GOT3 (cell line): Measurements from ENCODE around the gene NTN5.

ENCODE experiments used
- DNase-seq: peaks from one replicate; lab custom pipeline; 2025; ENCODE audit warnings: mixed read lengths; lab: John Stamatoyannopoulos, UW

The NTN5 gene

GRCh38 chr19:48629599-48630295 is 43.1 kb downstream of the NTN5 start:
- DNase-seq: no peak

- no peak for DNase-seq
Measured at GRCh38 chr19:48629297-48629598, 43.6 kb downstream of the NTN5 start.

GRCh38 chr19:48628486-48629296 is 44.1 kb downstream of the NTN5 start:
- DNase-seq: no peak

GRCh38 chr19:48627865-48628314 is 44.9 kb downstream of the NTN5 start:
- DNase-seq: no peak

DNA sequence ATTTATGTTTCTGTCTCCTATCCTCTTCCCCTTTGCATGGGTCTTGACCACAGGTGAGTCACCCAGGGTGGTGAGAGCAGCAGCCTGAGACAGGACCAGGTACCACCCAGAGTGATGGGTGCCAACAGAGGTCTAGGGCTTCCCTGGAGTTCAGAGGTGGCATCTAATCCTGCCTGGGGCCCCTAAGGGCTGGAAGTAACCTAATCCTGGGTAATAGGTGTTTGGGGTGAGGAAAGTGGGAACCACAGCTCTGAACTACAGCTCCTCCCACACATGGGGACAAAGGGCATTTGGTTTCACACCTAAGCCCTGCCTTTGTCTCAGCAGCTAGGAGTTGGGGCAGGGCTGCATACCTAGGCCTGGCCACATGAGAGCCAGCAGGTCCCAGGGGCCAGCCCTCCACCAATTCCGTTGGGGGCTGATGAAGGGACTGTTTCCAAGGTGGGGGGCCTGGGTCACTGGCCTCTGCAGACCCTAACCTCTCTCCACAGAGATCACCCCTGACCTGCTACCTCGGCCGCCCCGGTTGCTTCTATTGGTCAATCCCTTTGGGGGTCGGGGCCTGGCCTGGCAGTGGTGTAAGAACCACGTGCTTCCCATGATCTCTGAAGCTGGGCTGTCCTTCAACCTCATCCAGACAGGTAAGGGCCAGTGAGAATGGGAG is 45.5 kb downstream of the NTN5 start:
- DNase-seq: no peak

- DNase-seq: no peak
Measured at GRCh38 chr19:48625891-48626327, 46.9 kb downstream of the NTN5 start.

GRCh38 chr19:48624791-48625723 is 47.8 kb downstream of the NTN5 start:
- DNase-seq: no peak

DNA sequence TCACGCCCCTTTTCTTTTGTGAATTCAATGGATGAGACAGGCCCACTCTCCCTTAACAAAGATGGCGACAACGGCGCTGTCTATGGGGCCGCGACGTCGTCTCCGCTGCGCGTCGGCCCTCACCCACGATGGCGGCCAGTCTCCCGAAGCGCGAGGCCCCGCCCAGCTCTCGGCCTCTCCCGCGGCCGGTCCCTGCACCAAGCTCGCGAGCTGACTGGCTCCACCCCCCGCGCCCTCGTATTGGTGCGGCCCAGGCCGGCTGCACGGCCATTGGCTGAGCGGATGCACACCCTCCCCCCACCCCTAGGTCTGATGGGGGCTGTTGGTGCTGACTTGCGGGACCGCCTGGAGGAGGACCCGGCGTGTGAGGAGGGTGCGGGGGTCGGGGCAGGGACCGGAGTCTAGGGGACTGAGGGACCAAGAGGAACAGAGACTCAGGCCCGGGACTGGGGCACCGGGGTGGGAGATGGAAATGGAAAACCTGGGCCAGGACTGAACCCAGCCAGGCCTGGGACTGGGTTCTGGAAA is 48.7 kb downstream of the NTN5 start:
- peak; percentile 71 for DNase-seq

DNA sequence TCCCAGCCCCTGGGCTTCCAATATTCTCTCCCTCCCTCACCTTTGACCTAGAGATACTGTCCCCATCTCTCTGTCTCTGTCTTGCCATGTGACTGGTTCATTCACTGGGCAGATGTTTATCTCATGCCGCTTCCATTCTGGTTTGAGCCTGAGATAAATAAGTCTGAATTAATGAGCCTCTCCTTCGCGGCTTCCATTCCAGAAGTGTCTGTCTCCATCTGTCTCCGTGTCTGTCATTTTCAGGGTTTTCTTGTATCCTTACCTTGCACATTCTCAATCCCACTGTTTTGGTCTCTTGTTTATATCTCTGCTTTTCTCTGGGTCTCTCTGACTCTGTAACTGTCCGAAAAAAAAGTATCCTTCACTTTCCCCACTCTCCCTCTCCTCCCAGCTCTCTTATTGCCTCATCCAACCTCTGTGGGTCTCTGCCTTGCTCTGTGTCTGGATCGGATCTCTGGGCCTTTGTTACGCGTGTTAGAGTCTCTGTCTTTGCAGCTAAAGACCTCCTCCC is 49.2 kb downstream of the NTN5 start:
- DNase-seq: no peak

- DNase-seq: no peak
Measured at GRCh38 chr19:48619692-48620585, 52.9 kb downstream of the NTN5 start.

DNA sequence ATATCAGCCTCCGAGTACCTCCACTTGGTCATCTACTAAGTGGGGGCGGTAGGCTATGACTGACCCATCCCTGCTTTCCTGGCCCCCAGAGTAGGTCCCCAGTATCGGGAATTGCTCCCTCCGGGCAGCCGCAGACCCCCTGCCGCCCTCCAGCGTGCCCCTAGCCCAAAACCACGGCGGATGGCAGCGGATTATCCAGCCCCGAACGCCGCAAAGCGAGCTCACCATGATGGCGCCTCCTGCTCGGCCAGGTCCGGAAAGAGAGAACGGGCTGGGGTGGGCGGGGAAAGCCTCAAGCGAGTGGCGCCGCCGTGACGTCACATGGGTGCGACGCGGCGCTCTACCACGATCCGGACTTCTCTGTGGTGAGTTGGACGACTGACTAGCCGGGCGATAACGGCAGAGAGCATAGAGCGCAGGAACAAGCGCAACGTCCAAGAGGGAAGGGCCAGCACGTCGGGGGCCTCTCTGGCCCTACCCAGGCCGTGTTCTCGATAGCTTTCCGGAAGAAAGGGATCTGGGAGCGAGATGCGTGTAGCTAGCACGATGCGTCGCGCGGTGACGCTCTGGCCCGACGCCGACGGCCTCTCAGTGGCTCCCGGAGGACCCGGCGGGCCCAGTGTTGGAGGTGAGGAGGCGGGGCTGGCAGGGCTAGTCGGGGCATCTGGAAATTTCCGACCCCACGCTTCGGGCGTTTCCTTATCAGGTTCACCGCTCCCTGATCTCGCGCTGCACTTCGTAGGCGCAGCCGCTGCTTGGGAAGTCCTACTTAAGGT is 53.7 kb downstream of the NTN5 start, which contains the start of the genes RPL18 and SPHK2:
TSS of gene RPL18 (minus strand) at position 263 of the 776 bp plus-strand sequence. CDS start at position 228, 35 bp downstream.
TSS of gene SPHK2 (plus strand) at position 591 of the 776 bp plus-strand sequence. CDS start 1,009 bp downstream, outside the sequence.
- DNase-seq: peak; percentile 94

- DNase-seq: no peak
Measured at GRCh38 chr19:48618278-48618915, 54.4 kb downstream of the NTN5 start.

DNA sequence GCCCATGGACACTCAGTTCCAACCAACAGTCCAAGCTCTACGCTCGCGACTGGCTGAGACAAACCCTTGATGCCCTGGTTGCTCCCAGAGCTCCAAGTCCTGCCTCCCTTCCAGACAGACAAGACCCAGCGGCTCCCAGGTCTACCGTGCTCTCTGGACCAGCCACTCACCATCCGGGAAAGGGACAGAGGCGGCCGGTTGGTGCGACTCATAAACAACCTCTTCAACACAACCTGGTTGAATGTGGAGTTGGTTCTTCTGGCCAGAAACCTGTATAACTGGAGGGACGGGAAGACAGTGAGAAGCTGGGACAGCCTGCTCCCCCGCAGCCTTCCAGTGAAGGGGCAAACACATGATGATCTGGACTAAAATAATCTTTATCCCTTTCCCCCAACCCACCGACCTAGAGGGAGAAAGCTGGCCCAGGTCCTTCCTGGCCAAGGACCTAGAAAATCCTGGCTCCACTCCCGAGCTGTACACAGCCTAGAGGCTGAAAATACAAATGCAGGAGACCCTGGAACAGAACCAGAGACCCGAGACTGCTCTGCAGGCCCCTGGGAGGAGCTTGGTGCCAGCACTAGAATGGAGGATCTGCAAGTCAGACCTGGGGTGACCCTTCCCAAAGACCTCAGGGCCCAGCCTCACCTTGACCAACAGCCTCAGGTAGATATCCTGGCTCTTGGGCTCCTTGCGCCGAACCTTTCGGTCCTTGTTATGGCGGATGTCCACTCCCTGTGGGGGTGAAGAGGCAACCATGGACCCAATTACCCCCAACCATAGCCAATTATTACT is 55.5 kb downstream of the NTN5 start:
- DNase-seq: no peak

DNA sequence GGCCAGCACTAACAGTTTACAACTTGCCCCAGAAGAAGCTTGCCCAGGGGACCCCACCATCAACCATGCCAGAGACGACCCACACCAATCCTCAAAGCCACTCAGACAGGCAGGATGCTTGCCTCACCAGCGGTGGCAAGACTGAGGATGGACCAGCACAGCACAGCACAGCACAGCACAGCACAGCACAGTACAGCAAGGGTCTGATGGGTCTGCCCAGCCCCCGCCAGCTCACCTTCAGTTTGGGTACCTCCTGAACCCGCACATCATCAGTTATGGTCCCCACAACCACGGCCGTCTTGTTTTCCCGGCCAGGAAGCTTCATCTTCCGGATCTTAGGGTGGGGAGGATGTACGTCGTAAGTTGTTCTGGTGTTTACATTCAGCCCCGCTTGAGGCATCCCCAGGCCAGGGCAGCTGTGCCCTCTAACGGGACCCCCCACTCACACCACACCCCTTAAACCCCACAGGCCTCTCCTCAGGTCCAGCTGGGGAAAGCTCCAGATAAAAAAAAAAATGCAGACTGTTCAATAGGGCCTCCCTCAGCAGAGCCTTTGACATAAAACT is 56.2 kb downstream of the NTN5 start:
- no peak for DNase-seq

DNA sequence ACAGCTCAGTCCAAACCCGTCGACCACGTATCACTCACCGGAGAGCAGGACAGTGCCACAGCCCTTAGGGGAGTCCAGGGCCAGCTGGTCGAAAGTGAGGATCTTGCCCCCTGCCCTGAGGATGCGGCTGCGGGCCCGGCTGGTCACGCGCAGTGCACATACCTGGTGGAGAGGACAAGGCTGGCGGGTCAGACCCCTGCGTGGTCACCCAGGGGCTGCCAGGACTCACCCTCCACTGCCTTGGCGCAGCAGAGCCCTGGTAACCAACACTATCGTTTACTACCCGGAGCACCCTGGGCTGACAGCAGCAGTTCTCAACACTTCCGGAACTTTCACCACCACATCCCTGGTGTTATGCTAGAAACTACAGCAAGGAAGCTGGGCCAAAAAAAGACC is 56.8 kb downstream of the NTN5 start:
- DNase-seq: no peak

GRCh38 chr19:48615231-48616040 is 57.4 kb downstream of the NTN5 start:
- no peak for DNase-seq
